WTC11 (cell line): ENCODE results near the gene RMRP. TPM values are rescaled to one million over a fixed set of nuclear protein-coding genes. Genes with fewer than 3 reads are reported as not detected.

ENCODE experiments used
- FOXK1 ChIP-seq: sonication (generic); formaldehyde crosslinking; IDR thresholded peaks from 2 replicates; pipeline ENCODE4 v1.8.0; 2022; ENCODE audit warnings: mild to moderate bottlenecking, moderate library complexity, missing genetic modification reagents
- JAZF1 ChIP-seq: fragments of 250-450 bp; sonication (Bioruptor Pico); IDR thresholded peaks from 2 replicates; pipeline ENCODE4 v1.9.0; 2021; ENCODE audit warnings: moderate library complexity, mild to moderate bottlenecking, inconsistent platforms
- MYBL2 ChIP-seq: sonication (generic); formaldehyde crosslinking; IDR thresholded peaks from 2 replicates; pipeline ENCODE4 v1.8.1; 2023; ENCODE audit warnings: mild to moderate bottlenecking, moderate library complexity, missing genetic modification reagents
- RORB ChIP-seq: fragments of 250-450 bp; sonication (Bioruptor Pico); IDR thresholded peaks from 2 replicates; pipeline ENCODE4 v1.9.0; 2021; ENCODE audit warnings: mild to moderate bottlenecking
- ZNF138 ChIP-seq: sonication (generic); formaldehyde crosslinking; conservative IDR thresholded peaks from 2 replicates; pipeline ENCODE4 v1.8.1; 2022; ENCODE audit warnings: mild to moderate bottlenecking, moderate library complexity, missing genetic modification reagents
- ZNF263 ChIP-seq: sonication (generic); formaldehyde crosslinking; IDR thresholded peaks from 2 replicates; pipeline ENCODE4 v1.8.1; 2022; ENCODE audit warnings: low read depth, mild to moderate bottlenecking, moderate library complexity, missing genetic modification reagents
- total RNA-seq: library from RNA; stranded (reverse); gene quantifications from 3 replicates; pipeline ENCODE4 v1.2.3, GENCODE V29; 2021
- TF ChIP-seq, protein P1 (sequence below): sonication (generic); formaldehyde crosslinking; IDR thresholded peaks from 2 replicates; pipeline ENCODE4 v1.8.1; 2023; ENCODE audit warnings: mild to moderate bottlenecking, missing genetic modification reagents, borderline replicate concordance
- TF ChIP-seq, protein P2 (sequence below): sonication (generic); formaldehyde crosslinking; IDR thresholded peaks from 2 replicates; pipeline ENCODE4 v1.8.1; 2023; ENCODE audit warnings: mild to moderate bottlenecking, missing genetic modification reagents, moderate library complexity
- TF ChIP-seq, protein P3 (sequence below): sonication (generic); formaldehyde crosslinking; IDR thresholded peaks from 2 replicates; pipeline ENCODE4 v1.8.1; 2022; ENCODE audit warnings: missing genetic modification reagents, borderline replicate concordance
- TF ChIP-seq, protein P4 (sequence below): sonication (generic); formaldehyde crosslinking; IDR thresholded peaks from 2 replicates; pipeline ENCODE4 v1.8.1; 2023; ENCODE audit warnings: mild to moderate bottlenecking, missing genetic modification reagents
- TF ChIP-seq, protein P5 (sequence below): sonication (generic); formaldehyde crosslinking; IDR thresholded peaks from 2 replicates; pipeline ENCODE4 v1.8.0; 2022; ENCODE audit warnings: mild to moderate bottlenecking, missing genetic modification reagents
- TF ChIP-seq, protein P6 (sequence below): fragments of 250-450 bp; sonication (Bioruptor Pico); IDR thresholded peaks from 2 replicates; pipeline ENCODE4 v1.9.0; 2021; ENCODE audit warnings: mild to moderate bottlenecking
- TF ChIP-seq, protein P7 (sequence below): sonication (generic); formaldehyde crosslinking; IDR thresholded peaks from 2 replicates; pipeline ENCODE4 v1.8.0; 2023; ENCODE audit warnings: missing genetic modification reagents, mild to moderate bottlenecking, borderline replicate concordance
- TF ChIP-seq, protein P8 (sequence below): sonication (generic); formaldehyde crosslinking; IDR thresholded peaks from 2 replicates; pipeline ENCODE4 v1.8.0; 2022; ENCODE audit warnings: mild to moderate bottlenecking, missing genetic modification reagents

The RMRP gene
- total RNA-seq, 1 experiment from 2014 or later, result 25,958 TPM

DNA sequence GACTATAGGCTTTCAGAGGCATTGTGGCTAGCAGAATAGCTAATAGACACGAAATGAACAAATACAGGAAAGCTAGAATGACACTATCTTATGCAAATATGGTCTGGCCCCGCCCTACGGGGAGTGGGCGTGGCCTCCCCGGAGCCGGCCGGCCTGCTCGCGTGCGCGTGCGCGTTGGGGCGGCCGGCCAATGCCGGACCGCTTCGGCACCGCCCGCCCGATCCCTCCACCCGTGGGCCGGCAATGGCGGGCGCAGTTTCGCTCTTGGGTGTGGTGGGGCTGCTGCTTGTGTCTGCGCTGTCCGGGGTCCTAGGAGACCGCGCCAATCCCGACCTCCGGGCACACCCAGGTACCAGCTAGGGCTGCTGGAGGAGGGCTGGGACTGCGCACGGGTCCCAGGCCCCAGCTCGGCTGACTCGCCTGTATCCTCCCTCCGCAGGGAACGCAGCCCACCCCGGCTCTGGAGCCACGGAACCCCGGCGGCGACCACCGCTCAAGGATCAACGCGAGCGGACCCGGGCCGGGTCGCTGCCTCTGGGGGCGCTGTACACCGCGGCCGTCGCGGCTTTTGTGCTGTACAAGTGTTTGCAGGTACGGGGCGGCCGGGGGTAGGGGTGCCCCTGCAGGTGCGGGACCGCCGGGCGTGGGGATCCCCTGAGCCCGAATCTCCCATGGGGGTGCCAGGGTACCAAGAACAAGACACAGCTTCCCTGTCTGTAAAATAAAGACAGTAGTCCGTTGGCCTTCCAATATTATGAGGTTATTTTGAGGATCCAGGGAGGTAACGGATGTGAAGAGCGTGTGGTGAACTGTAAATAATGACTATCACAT lies 533 bp upstream of the RMRP start, which contains the start of gene CCDC107 (continued):
- TF ChIP-seq, protein P1, sequence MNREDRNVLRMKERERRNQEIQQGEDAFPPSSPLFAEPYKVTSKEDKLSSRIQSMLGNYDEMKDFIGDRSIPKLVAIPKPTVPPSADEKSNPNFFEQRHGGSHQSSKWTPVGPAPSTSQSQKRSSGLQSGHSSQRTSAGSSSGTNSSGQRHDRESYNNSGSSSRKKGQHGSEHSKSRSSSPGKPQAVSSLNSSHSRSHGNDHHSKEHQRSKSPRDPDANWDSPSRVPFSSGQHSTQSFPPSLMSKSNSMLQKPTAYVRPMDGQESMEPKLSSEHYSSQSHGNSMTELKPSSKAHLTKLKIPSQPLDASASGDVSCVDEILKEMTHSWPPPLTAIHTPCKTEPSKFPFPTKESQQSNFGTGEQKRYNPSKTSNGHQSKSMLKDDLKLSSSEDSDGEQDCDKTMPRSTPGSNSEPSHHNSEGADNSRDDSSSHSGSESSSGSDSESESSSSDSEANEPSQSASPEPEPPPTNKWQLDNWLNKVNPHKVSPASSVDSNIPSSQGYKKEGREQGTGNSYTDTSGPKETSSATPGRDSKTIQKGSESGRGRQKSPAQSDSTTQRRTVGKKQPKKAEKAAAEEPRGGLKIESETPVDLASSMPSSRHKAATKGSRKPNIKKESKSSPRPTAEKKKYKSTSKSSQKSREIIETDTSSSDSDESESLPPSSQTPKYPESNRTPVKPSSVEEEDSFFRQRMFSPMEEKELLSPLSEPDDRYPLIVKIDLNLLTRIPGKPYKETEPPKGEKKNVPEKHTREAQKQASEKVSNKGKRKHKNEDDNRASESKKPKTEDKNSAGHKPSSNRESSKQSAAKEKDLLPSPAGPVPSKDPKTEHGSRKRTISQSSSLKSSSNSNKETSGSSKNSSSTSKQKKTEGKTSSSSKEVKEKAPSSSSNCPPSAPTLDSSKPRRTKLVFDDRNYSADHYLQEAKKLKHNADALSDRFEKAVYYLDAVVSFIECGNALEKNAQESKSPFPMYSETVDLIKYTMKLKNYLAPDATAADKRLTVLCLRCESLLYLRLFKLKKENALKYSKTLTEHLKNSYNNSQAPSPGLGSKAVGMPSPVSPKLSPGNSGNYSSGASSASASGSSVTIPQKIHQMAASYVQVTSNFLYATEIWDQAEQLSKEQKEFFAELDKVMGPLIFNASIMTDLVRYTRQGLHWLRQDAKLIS (CRISPR knock-in tag), result no peak
- TF ChIP-seq, protein P2, sequence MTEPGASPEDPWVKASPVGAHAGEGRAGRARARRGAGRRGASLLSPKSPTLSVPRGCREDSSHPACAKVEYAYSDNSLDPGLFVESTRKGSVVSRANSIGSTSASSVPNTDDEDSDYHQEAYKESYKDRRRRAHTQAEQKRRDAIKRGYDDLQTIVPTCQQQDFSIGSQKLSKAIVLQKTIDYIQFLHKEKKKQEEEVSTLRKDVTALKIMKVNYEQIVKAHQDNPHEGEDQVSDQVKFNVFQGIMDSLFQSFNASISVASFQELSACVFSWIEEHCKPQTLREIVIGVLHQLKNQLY (CRISPR knock-in tag), result no peak; the same call in 1 of the 2 replicates
- TF ChIP-seq RORB (CRISPR knock-in tag), result no peak
- TF ChIP-seq, protein P3, sequence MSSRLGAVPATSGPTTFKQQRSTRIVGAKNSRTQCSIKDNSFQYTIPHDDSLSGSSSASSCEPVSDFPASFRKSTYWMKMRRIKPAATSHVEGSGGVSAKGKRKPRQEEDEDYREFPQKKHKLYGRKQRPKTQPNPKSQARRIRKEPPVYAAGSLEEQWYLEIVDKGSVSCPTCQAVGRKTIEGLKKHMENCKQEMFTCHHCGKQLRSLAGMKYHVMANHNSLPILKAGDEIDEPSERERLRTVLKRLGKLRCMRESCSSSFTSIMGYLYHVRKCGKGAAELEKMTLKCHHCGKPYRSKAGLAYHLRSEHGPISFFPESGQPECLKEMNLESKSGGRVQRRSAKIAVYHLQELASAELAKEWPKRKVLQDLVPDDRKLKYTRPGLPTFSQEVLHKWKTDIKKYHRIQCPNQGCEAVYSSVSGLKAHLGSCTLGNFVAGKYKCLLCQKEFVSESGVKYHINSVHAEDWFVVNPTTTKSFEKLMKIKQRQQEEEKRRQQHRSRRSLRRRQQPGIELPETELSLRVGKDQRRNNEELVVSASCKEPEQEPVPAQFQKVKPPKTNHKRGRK (CRISPR knock-in tag), result no peak
- peak; percentile 75; the same call in 1 of the 2 replicates for TF ChIP-seq MYBL2 (CRISPR knock-in tag)
- TF ChIP-seq ZNF138 (CRISPR knock-in tag), result peak; percentile 91; the same call in 1 of the 2 replicates
- TF ChIP-seq, protein P4, sequence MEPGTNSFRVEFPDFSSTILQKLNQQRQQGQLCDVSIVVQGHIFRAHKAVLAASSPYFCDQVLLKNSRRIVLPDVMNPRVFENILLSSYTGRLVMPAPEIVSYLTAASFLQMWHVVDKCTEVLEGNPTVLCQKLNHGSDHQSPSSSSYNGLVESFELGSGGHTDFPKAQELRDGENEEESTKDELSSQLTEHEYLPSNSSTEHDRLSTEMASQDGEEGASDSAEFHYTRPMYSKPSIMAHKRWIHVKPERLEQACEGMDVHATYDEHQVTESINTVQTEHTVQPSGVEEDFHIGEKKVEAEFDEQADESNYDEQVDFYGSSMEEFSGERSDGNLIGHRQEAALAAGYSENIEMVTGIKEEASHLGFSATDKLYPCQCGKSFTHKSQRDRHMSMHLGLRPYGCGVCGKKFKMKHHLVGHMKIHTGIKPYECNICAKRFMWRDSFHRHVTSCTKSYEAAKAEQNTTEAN (CRISPR knock-in tag), result no peak
- TF ChIP-seq JAZF1 (CRISPR knock-in tag), result no peak
- TF ChIP-seq, protein P5, sequence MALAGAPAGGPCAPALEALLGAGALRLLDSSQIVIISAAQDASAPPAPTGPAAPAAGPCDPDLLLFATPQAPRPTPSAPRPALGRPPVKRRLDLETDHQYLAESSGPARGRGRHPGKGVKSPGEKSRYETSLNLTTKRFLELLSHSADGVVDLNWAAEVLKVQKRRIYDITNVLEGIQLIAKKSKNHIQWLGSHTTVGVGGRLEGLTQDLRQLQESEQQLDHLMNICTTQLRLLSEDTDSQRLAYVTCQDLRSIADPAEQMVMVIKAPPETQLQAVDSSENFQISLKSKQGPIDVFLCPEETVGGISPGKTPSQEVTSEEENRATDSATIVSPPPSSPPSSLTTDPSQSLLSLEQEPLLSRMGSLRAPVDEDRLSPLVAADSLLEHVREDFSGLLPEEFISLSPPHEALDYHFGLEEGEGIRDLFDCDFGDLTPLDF, result no peak
- TF ChIP-seq, protein P6, sequence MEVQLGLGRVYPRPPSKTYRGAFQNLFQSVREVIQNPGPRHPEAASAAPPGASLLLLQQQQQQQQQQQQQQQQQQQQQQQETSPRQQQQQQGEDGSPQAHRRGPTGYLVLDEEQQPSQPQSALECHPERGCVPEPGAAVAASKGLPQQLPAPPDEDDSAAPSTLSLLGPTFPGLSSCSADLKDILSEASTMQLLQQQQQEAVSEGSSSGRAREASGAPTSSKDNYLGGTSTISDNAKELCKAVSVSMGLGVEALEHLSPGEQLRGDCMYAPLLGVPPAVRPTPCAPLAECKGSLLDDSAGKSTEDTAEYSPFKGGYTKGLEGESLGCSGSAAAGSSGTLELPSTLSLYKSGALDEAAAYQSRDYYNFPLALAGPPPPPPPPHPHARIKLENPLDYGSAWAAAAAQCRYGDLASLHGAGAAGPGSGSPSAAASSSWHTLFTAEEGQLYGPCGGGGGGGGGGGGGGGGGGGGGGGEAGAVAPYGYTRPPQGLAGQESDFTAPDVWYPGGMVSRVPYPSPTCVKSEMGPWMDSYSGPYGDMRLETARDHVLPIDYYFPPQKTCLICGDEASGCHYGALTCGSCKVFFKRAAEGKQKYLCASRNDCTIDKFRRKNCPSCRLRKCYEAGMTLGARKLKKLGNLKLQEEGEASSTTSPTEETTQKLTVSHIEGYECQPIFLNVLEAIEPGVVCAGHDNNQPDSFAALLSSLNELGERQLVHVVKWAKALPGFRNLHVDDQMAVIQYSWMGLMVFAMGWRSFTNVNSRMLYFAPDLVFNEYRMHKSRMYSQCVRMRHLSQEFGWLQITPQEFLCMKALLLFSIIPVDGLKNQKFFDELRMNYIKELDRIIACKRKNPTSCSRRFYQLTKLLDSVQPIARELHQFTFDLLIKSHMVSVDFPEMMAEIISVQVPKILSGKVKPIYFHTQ (CRISPR knock-in tag), result no peak
- peak; percentile 78; the same call in 1 of the 2 replicates for TF ChIP-seq FOXK1
- TF ChIP-seq, protein P7, sequence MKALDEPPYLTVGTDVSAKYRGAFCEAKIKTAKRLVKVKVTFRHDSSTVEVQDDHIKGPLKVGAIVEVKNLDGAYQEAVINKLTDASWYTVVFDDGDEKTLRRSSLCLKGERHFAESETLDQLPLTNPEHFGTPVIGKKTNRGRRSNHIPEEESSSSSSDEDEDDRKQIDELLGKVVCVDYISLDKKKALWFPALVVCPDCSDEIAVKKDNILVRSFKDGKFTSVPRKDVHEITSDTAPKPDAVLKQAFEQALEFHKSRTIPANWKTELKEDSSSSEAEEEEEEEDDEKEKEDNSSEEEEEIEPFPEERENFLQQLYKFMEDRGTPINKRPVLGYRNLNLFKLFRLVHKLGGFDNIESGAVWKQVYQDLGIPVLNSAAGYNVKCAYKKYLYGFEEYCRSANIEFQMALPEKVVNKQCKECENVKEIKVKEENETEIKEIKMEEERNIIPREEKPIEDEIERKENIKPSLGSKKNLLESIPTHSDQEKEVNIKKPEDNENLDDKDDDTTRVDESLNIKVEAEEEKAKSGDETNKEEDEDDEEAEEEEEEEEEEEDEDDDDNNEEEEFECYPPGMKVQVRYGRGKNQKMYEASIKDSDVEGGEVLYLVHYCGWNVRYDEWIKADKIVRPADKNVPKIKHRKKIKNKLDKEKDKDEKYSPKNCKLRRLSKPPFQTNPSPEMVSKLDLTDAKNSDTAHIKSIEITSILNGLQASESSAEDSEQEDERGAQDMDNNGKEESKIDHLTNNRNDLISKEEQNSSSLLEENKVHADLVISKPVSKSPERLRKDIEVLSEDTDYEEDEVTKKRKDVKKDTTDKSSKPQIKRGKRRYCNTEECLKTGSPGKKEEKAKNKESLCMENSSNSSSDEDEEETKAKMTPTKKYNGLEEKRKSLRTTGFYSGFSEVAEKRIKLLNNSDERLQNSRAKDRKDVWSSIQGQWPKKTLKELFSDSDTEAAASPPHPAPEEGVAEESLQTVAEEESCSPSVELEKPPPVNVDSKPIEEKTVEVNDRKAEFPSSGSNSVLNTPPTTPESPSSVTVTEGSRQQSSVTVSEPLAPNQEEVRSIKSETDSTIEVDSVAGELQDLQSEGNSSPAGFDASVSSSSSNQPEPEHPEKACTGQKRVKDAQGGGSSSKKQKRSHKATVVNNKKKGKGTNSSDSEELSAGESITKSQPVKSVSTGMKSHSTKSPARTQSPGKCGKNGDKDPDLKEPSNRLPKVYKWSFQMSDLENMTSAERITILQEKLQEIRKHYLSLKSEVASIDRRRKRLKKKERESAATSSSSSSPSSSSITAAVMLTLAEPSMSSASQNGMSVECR, result 0 out of 2 replicates have a peak, but pooled peaks have one; percentile 18
- no peak for TF ChIP-seq ZNF263
- TF ChIP-seq, protein P8, sequence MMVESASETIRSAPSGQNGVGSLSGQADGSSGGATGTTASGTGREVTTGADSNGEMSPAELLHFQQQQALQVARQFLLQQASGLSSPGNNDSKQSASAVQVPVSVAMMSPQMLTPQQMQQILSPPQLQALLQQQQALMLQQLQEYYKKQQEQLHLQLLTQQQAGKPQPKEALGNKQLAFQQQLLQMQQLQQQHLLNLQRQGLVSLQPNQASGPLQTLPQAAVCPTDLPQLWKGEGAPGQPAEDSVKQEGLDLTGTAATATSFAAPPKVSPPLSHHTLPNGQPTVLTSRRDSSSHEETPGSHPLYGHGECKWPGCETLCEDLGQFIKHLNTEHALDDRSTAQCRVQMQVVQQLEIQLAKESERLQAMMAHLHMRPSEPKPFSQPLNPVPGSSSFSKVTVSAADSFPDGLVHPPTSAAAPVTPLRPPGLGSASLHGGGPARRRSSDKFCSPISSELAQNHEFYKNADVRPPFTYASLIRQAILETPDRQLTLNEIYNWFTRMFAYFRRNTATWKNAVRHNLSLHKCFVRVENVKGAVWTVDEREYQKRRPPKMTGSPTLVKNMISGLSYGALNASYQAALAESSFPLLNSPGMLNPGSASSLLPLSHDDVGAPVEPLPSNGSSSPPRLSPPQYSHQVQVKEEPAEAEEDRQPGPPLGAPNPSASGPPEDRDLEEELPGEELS (CRISPR knock-in tag), result peak; percentile 67; the same call in 1 of the 2 replicates
